ENCODE results near the gene AJAP1. TPM values are rescaled to one million over a fixed set of nuclear protein-coding genes. Genes with fewer than 3 reads are reported as not detected.

The AJAP1 gene
- total and polyA plus RNA-seq, 2 donors (not counting 1 experiment from before 2014, with no cell fraction given) = not detected

- no peaks in the 10 kb centered on the region for H3K9me3 ChIP-seq (ENCODE audit: control extremely low read depth in 1 of 3, control insufficient read depth in 2 of 3, insufficient read depth in 1 of 3, low read length in 2 of 3)
- no peaks in the 10 kb centered on the region for H3K9me3 Mint-ChIP-seq (ENCODE audit: insufficient read depth)
- H3K36me3 ChIP-seq (replicated peaks in 1 of 2; ENCODE audit: control extremely low read depth in 1 of 2, control insufficient read depth in 1 of 2, extremely low read depth in 1 of 2, insufficient read depth in 2 of 2, low read length in 1 of 2) = no peaks in the 10 kb centered on the region
- no peaks in the 10 kb centered on the region for H4K20me1 ChIP-seq (ENCODE audit: control insufficient read depth, insufficient read depth, low read length, poor library complexity, severe bottlenecking)
- no peak overlapping the region for H3K4me2 ChIP-seq (replicated peaks; ENCODE audit: low read depth, low read length, poor library complexity, severe bottlenecking)
- ATAC-seq (ENCODE audit: low read depth) (no peak), DNase-seq (no peak)
- no peaks in the 10 kb centered on the region for H3K79me2 ChIP-seq (ENCODE audit: control insufficient read depth, insufficient read depth, low read length)
- no peak overlapping the region for H3K27ac ChIP-seq (ENCODE audit: low read length in 2 of 2)
- no peak overlapping the region for H3K27ac Mint-ChIP-seq
- ChIA-PET CTCF (no interaction called here), POLR2A (no interaction called here)
- 46% methylated on average over 7 of the region's 7 CpGs for WGBS (ENCODE audit: insufficient coverage)
- no peaks in the 10 kb centered on the region for H3K4me1 Mint-ChIP-seq
- peaks cover 3% of the 10 kb centered on the region for H3K27me3 Mint-ChIP-seq
- TF ChIP-seq CTCF (IDR thresholded peaks at IDR 0.05) (no peak), EZH2 (IDR thresholded peaks at IDR 0.05; ENCODE audit: borderline replicate concordance, insufficient read depth, low read depth, low read length, poor library complexity, severe bottlenecking) (no peak)
- no peak overlapping the region for H3K4me3 Mint-ChIP-seq
- intact Hi-C loops (cut with micrococcal nuclease) = no loop called here
- no peaks in the 10 kb centered on the region for H3K4me1 ChIP-seq (ENCODE audit: control insufficient read depth in 2 of 2, insufficient read depth in 2 of 2, low read length in 2 of 2)
- H3K9ac ChIP-seq (ENCODE audit: low read length) = no peak overlapping the region
- no peak overlapping the region for H2AFZ ChIP-seq (ENCODE audit: insufficient read depth, low read depth, low read length, poor library complexity, severe bottlenecking)
- H3K4me3 ChIP-seq (ENCODE audit: control extremely low read depth in 1 of 5, extremely low read depth in 1 of 5, insufficient read depth in 1 of 5, low read depth in 2 of 5, low read length in 4 of 5) = no peak overlapping the region
- H3K27me3 ChIP-seq (replicated peaks in 1 of 4; ENCODE audit: control extremely low read depth in 1 of 4, control insufficient read depth in 3 of 4, insufficient read depth in 4 of 4, low read length in 3 of 4) = no peaks in the 10 kb centered on the region
Measured at GRCh38 chr1:4745560-4745959, 91.2 kb downstream of the AJAP1 start.

- Histone ChIP-seq H3K9ac (ENCODE audit: low read length) (no peak overlapping the region), H3K9me3 (ENCODE audit: control extremely low read depth in 1 of 3, control insufficient read depth in 2 of 3, insufficient read depth in 1 of 3, low read length in 2 of 3) (peaks cover 0 to 5% (median 0%) of the 10 kb centered on the region in 3 donors), H3K4me2 (replicated peaks; ENCODE audit: low read depth, low read length, poor library complexity, severe bottlenecking) (no peak overlapping the region), H4K20me1 (ENCODE audit: control insufficient read depth, insufficient read depth, low read length, poor library complexity, severe bottlenecking) (no peaks in the 10 kb centered on the region), H3K27ac (ENCODE audit: low read length in 2 of 2) (no peak overlapping the region), H3K4me1 (ENCODE audit: control insufficient read depth in 2 of 2, insufficient read depth in 2 of 2, low read length in 2 of 2) (no peaks in the 10 kb centered on the region), H2AFZ (ENCODE audit: insufficient read depth, low read depth, low read length, poor library complexity, severe bottlenecking) (no peak overlapping the region), H3K27me3 (replicated peaks in 1 of 4; ENCODE audit: control extremely low read depth in 1 of 4, control insufficient read depth in 3 of 4, insufficient read depth in 4 of 4, low read length in 3 of 4) (no peaks in the 10 kb centered on the region), H3K36me3 (replicated peaks in 1 of 2; ENCODE audit: control extremely low read depth in 1 of 2, control insufficient read depth in 1 of 2, extremely low read depth in 1 of 2, insufficient read depth in 2 of 2, low read length in 1 of 2) (no peaks in the 10 kb centered on the region), H3K4me3 (ENCODE audit: control extremely low read depth in 1 of 5, extremely low read depth in 1 of 5, insufficient read depth in 1 of 5, low read depth in 2 of 5, low read length in 4 of 5) (no peak overlapping the region), H3K79me2 (ENCODE audit: control insufficient read depth, insufficient read depth, low read length) (no peaks in the 10 kb centered on the region)
- Mint-ChIP-seq H3K4me1 (no peaks in the 10 kb centered on the region), H3K27me3 (peaks cover 3% of the 10 kb centered on the region), H3K9me3 (ENCODE audit: insufficient read depth) (peaks cover 2% of the 10 kb centered on the region), H3K27ac (no peak overlapping the region), H3K4me3 (no peak overlapping the region)
- intact Hi-C loops (cut with micrococcal nuclease) = no loop called here
- ATAC-seq (ENCODE audit: low read depth) (no peak), DNase-seq (no peak)
- POLR2A ChIA-PET = no interaction called here
- no peak for TF ChIP-seq CTCF (IDR thresholded peaks at IDR 0.05)
- no peak for TF ChIP-seq EZH2 (IDR thresholded peaks at IDR 0.05; ENCODE audit: borderline replicate concordance, insufficient read depth, low read depth, low read length, poor library complexity, severe bottlenecking)
- CTCF ChIA-PET = no interaction called here
- WGBS (ENCODE audit: insufficient coverage) = 92% methylated on average over 11 of the region's 11 CpGs
Measured at GRCh38 chr1:4749406-4749805, 95.0 kb downstream of the AJAP1 start.

Measured in B cell (primary cell).